NOMO-1 treated with DMSO at 0.1 percent for 48 hours (cell line): ENCODE results near the gene TRIM49B.
"Not testable (repeated sequence)": the region's sequence is repeated elsewhere in the genome, so short reads cannot be mapped to it uniquely, and the experiment has no call there.

Experiments used
- DNase-seq: peaks from one replicate; lab custom pipeline; 2025; ENCODE audit not compliant: unreplicated experiment; lab: John Stamatoyannopoulos, UW

Gene TRIM49B

GRCh38 chr11:49028523-49028922 is at the start of gene TRIM49B:
TSS of gene TRIM49B (plus strand) at chr11:49028823. CDS start at chr11:49031600, 2,777 bp downstream.
- not testable (repeated sequence) for DNase-seq

- not testable (repeated sequence) for DNase-seq
Observed at GRCh38 chr11:48983785-48984184, 44.8 kb upstream of the TRIM49B start, which contains the start of gene TRIM51G. TSS of gene TRIM51G (minus strand) at chr11:48983885. CDS start at chr11:48981695, 2,190 bp downstream.

- DNase-seq: not testable (repeated sequence)
Observed at GRCh38 chr11:49048229-49048628, 19.6 kb downstream of the TRIM49B start.

GRCh38 chr11:49049821-49050220 is 21.2 kb downstream of the TRIM49B start:
- DNase-seq: not testable (repeated sequence)

GRCh38 chr11:49059012-49059411 is 30.4 kb downstream of the TRIM49B start, which contains the start of gene TRIM64C:
TSS of gene TRIM64C (minus strand) at chr11:49059112. CDS start at chr11:49059112, 0 bp downstream.
- not testable (repeated sequence) for DNase-seq

GRCh38 chr11:49069897-49070296 is 41.3 kb downstream of the TRIM49B start:
- DNase-seq: not testable (repeated sequence)
